Suprapubic skin (tissue), 4 donors: Measurements from ENCODE around the gene TMCC2. TPM values are rescaled to one million over a fixed set of nuclear protein-coding genes. Genes with fewer than 3 reads are reported as not detected.

Experiments
- DNase-seq, 2 donors: peaks; one replicate each; pipeline ENCODE4 v3.0.0-alpha.2; 2019; ENCODE audit warnings: low spot score in 2 of 2
- H3K27ac ChIP-seq: fragments of 200-600 bp; sonication (generic); one replicate; pipeline ENCODE4 v1.5.1; 2019
- H3K27me3 ChIP-seq: fragments of 200-600 bp; sonication (generic); one replicate; pipeline ENCODE4 v1.5.1; 2019
- H3K36me3 ChIP-seq: fragments of 200-600 bp; sonication (generic); one replicate; pipeline ENCODE4 v1.5.1; 2019
- H3K4me1 ChIP-seq: fragments of 200-600 bp; sonication (generic); one replicate; pipeline ENCODE4 v1.5.1; 2019
- H3K4me3 ChIP-seq: fragments of 200-600 bp; sonication (generic); one replicate; pipeline ENCODE4 v1.5.1; 2019; ENCODE audit warnings: mild to moderate bottlenecking
- H3K9me3 ChIP-seq: fragments of 200-600 bp; sonication (generic); one replicate; pipeline ENCODE4 v1.5.1; 2019
- CTCF ChIP-seq, 2 donors: fragments of 200-600 bp in 1 of 2; fragments of 450-650 bp in 1 of 2; sonication (generic) in 1 of 2; IDR thresholded peaks; one replicate each; pipeline ENCODE4 v1.5.1; 2016 to 2019; ENCODE audit warnings: antibody characterized with exemption in 2 of 2, mild to moderate bottlenecking in 1 of 2, moderate library complexity in 1 of 2
- EP300 ChIP-seq: sonication (generic); formaldehyde crosslinking; IDR thresholded peaks from one replicate; pipeline ENCODE4 v1.6.1; 2017; ENCODE audit warnings: antibody characterized with exemption
- POLR2A ChIP-seq, 2 donors: fragments of 450-650 bp; IDR thresholded peaks; one replicate each; pipeline ENCODE4 v1.6.1; 2017; ENCODE audit warnings: antibody characterized with exemption in 2 of 2, mild to moderate bottlenecking in 2 of 2, moderate library complexity in 2 of 2
- POLR2AphosphoS5 ChIP-seq, 3 donors: sonication (generic); formaldehyde crosslinking; IDR thresholded peaks; one replicate each; pipeline ENCODE4 v1.6.1; 2017; ENCODE audit warnings: antibody characterized with exemption in 3 of 3
- WGBS: methylation state at CpG from one replicate; pipeline ENCODE4 v1.1.5; 2018; 5-methylcytosine and 5-hydroxymethylcytosine counted together
- total RNA-seq, 4 donors: library from RNA; depleted of rRNA; stranded (reverse); fragments of >200 nt; gene quantifications; one replicate each; pipeline ENCODE4 v1.1.0, GENCODE V29; 2016

TMCC2 gene
- total RNA-seq, 4 donors from 2014 or later = 3.1 to 4.3 (median 4.1) TPM

- no peaks in the 10 kb centered on the region for H3K9me3 ChIP-seq
- no peak for TF ChIP-seq POLR2A (IDR thresholded peaks at IDR 0.05)
- TF ChIP-seq POLR2AphosphoS5 (IDR thresholded peaks at IDR 0.05) = no peak
- TF ChIP-seq EP300 = no peak
- no peak for TF ChIP-seq CTCF (IDR thresholded peaks at IDR 0.05)
- WGBS = 75% methylated on average over 8 of the region's 8 CpGs
- peaks cover 30% of the 10 kb centered on the region for H3K4me1 ChIP-seq
- no peak for DNase-seq
- H3K27ac ChIP-seq = no peak overlapping the region
- no peaks in the 10 kb centered on the region for H3K27me3 ChIP-seq
- no peaks in the 10 kb centered on the region for H3K36me3 ChIP-seq
- H3K4me3 ChIP-seq = no peak overlapping the region
Measured at GRCh38 chr1:205260948-205261732, 33.4 kb downstream of the TMCC2 start.

GRCh38 chr1:205261946-205262691, 34.4 kb downstream of the TMCC2 start:
- no peak for DNase-seq
- Histone ChIP-seq H3K27ac (no peak overlapping the region), H3K27me3 (no peaks in the 10 kb centered on the region), H3K4me3 (no peak overlapping the region), H3K9me3 (no peaks in the 10 kb centered on the region), H3K4me1 (peaks cover 40% of the 10 kb centered on the region), H3K36me3 (no peaks in the 10 kb centered on the region)
- no peak for TF ChIP-seq POLR2A (IDR thresholded peaks at IDR 0.05)
- TF ChIP-seq CTCF (IDR thresholded peaks at IDR 0.05) = no peak
- TF ChIP-seq EP300 = no peak
- 58% methylated on average over 5 of the region's 5 CpGs for WGBS

- Histone ChIP-seq H3K27ac (no peak overlapping the region), H3K4me3 (no peak overlapping the region), H3K9me3 (no peaks in the 10 kb centered on the region), H3K27me3 (no peaks in the 10 kb centered on the region), H3K4me1 (peaks cover 46% of the 10 kb centered on the region), H3K36me3 (no peaks in the 10 kb centered on the region)
- TF ChIP-seq EP300 (no peak), CTCF (IDR thresholded peaks at IDR 0.05) (no peak), POLR2AphosphoS5 (IDR thresholded peaks at IDR 0.05) (no peak), POLR2A (IDR thresholded peaks at IDR 0.05) (no peak)
- 67% methylated on average over 8 of the region's 8 CpGs for WGBS
- DNase-seq = no peak
Measured at GRCh38 chr1:205262731-205263171, 35.0 kb downstream of the TMCC2 start.

- DNase-seq = no peak
- no peak for TF ChIP-seq CTCF (IDR thresholded peaks at IDR 0.05)
- TF ChIP-seq EP300 = no peak
- no peak for TF ChIP-seq POLR2A (IDR thresholded peaks at IDR 0.05)
- TF ChIP-seq POLR2AphosphoS5 (IDR thresholded peaks at IDR 0.05) = no peak
- Histone ChIP-seq H3K4me3 (no peak overlapping the region), H3K27ac (no peak overlapping the region), H3K27me3 (no peaks in the 10 kb centered on the region), H3K4me1 (peaks cover 39% of the 10 kb centered on the region), H3K9me3 (no peaks in the 10 kb centered on the region), H3K36me3 (no peaks in the 10 kb centered on the region)
- 66% methylated on average over 2 of the region's 2 CpGs for WGBS
Measured at GRCh38 chr1:205263580-205264190, 35.9 kb downstream of the TMCC2 start.
